Thoracic aorta (tissue), 2 donors: Measurements from ENCODE around the gene BCL6B. TPM values are rescaled to one million over a fixed set of nuclear protein-coding genes. Genes with fewer than 3 reads are reported as not detected.

Experiments used
- ATAC-seq: fragments of 150-250 bp; one replicate; pipeline ENCODE4 v1.8.0; 2017; ENCODE audit warnings: low read depth; ENCODE audit not compliant: insufficient number of reproducible peaks, low FRiP score
- DNase-seq: peaks from one replicate; pipeline ENCODE4 v3.0.0-alpha.2; 2020; ENCODE audit warnings: low spot score
- H3K27ac ChIP-seq, 2 donors: fragments of 200-600 bp; sonication (generic); 1 replicate in 1 of 2; 2 replicates in 1 of 2; pipeline ENCODE4 v1.5.1; 2016; ENCODE audit warnings: mild to moderate bottlenecking in 2 of 2, moderate library complexity in 2 of 2
- H3K27me3 ChIP-seq: fragments of 200-600 bp; sonication (generic); replicated peaks from 2 replicates; pipeline ENCODE4 v1.6.0; 2016; ENCODE audit warnings: mild to moderate bottlenecking; ENCODE audit not compliant: insufficient read depth
- H3K36me3 ChIP-seq: fragments of 200-600 bp; sonication (generic); one replicate; pipeline ENCODE4 v1.5.1; 2016
- H3K4me1 ChIP-seq, 2 donors: fragments of 200-600 bp; sonication (generic); 1 replicate in 1 of 2; 2 replicates in 1 of 2; pipeline versions ENCODE4 v1.5.1 to v1.6.0; 2016; ENCODE audit warnings: low read depth in 2 of 2, mild to moderate bottlenecking in 1 of 2; ENCODE audit not compliant: control insufficient read depth in 1 of 2
- H3K4me3 ChIP-seq: fragments of 200-600 bp; sonication (generic); 2 replicates; pipeline ENCODE4 v1.5.1; 2016; ENCODE audit warnings: mild to moderate bottlenecking
- H3K9me3 ChIP-seq: fragments of 200-600 bp; sonication (generic); 2 replicates; pipeline ENCODE4 v1.5.1; 2016
- total RNA-seq, 2 donors: library from RNA; depleted of rRNA; stranded (reverse); fragments of >200 nt; gene quantifications; one replicate each; pipeline versions ENCODE4 v1.1.0 to v1.2.3, GENCODE V29; 2016
- TF ChIP-seq, protein P1 (sequence below): fragments of 200-600 bp; sonication (generic); IDR thresholded peaks from one replicate; pipeline ENCODE4 v1.5.1; 2019; ENCODE audit warnings: antibody characterized with exemption

The BCL6B gene
- total RNA-seq, 2 donors from 2014 or later = 0.95 to 5.7 TPM

DNA sequence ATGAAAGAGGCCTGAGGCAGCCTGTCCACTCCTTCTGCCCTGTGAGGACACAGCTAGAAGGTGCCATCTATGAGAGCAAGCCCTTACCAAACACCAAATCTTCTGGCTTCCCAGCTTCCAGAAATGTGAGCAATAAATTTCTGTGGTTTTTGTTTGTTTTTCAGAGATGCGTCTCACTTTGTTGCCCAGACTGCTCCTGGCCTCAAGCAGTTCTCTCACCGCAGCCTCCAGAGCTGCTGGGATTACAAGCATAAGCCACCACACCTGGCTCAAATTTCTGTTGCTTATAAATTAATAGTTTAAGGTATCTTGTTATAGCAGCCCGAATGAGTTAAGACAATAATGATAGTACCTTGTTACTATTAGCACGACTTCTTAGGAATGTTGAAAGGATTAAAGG is 33.5 kb downstream of the BCL6B start:
- Histone ChIP-seq H3K36me3 (no peaks in the 10 kb centered on the region), H3K4me1 (no peaks in the 10 kb centered on the region), H3K4me3 (no peak overlapping the region), H3K27ac (no peak overlapping the region), H3K9me3 (no peaks in the 10 kb centered on the region), H3K27me3 (no peaks in the 10 kb centered on the region)
- ATAC-seq = no peak
- TF ChIP-seq, protein P1, sequence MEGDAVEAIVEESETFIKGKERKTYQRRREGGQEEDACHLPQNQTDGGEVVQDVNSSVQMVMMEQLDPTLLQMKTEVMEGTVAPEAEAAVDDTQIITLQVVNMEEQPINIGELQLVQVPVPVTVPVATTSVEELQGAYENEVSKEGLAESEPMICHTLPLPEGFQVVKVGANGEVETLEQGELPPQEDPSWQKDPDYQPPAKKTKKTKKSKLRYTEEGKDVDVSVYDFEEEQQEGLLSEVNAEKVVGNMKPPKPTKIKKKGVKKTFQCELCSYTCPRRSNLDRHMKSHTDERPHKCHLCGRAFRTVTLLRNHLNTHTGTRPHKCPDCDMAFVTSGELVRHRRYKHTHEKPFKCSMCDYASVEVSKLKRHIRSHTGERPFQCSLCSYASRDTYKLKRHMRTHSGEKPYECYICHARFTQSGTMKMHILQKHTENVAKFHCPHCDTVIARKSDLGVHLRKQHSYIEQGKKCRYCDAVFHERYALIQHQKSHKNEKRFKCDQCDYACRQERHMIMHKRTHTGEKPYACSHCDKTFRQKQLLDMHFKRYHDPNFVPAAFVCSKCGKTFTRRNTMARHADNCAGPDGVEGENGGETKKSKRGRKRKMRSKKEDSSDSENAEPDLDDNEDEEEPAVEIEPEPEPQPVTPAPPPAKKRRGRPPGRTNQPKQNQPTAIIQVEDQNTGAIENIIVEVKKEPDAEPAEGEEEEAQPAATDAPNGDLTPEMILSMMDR = no peak
- no peak for DNase-seq

DNA sequence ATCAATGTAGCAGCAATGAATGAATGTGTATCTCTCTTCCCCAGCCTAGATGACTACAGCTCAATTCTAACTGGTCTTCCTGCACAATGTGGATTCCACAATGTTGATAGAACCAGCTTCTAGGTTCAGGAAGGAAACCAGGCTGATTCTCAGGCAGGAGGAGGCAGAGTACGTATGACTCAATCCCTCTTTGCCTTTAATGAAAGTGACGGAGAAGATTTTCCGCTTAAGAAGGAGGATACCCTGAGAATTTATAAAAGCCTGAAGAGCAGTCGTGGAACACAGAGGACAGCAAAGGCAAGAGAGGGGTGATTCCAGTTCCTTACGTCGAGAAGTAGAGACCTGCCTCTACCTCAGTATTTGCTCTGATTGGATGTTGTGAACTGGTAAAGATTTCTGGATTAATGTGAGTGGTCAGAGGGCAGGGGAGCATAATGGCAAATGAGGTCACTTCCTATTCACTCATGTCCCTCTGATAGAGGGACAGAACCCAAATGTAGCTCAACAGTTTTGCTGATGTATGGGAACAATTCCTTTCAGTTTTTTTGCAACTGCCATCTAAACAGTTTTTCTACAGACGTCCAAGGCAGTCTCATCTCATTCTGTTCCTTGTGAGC is 36.1 kb downstream of the BCL6B start:
- Histone ChIP-seq H3K4me3 (no peak overlapping the region), H3K27me3 (no peaks in the 10 kb centered on the region), H3K9me3 (no peaks in the 10 kb centered on the region), H3K27ac (no peak overlapping the region), H3K4me1 (no peaks in the 10 kb centered on the region), H3K36me3 (no peaks in the 10 kb centered on the region)
- DNase-seq (no peak), ATAC-seq (no peak)
- TF ChIP-seq, protein P1 = no peak

DNA sequence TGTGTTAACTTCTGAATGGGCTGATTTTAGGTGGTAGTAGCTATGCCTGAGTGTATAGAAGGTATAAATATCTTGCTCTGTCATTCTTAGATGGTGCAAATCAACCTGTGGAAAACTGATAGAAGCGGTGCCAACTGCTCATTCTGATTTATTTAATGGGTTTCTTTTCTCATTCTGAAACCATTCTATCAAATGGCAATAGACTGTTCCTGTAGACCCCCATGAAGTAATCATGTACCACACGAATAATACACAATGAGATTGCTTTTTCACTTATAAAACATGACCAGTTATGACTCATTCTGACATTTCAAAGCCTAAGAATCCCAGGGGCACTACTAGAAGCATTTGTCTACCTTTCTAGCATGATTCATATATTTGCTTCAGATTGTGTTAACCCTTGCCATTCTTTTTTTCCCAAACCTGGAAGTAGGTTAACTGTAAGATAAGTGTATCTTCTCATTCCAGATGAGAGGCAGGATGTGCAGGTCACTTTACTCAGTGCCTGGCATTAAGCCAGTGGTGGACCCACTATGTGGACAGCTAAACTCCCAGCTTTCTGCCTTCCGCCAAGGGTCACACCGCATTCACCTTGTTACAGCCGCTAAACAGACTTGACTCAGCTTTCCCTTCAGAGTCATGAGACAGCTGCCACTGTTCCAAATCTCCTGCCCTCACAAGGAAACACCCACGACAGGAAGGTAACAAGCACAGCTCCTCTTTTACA is 37.5 kb downstream of the BCL6B start:
- DNase-seq (no peak), ATAC-seq (no peak)
- no peaks in the 10 kb centered on the region for H3K4me1 ChIP-seq
- TF ChIP-seq, protein P1 = no peak
- no peak overlapping the region for H3K27ac ChIP-seq
- H3K4me3 ChIP-seq = no peak overlapping the region
- H3K9me3 ChIP-seq = no peaks in the 10 kb centered on the region
- H3K27me3 ChIP-seq = no peaks in the 10 kb centered on the region
- no peaks in the 10 kb centered on the region for H3K36me3 ChIP-seq

DNA sequence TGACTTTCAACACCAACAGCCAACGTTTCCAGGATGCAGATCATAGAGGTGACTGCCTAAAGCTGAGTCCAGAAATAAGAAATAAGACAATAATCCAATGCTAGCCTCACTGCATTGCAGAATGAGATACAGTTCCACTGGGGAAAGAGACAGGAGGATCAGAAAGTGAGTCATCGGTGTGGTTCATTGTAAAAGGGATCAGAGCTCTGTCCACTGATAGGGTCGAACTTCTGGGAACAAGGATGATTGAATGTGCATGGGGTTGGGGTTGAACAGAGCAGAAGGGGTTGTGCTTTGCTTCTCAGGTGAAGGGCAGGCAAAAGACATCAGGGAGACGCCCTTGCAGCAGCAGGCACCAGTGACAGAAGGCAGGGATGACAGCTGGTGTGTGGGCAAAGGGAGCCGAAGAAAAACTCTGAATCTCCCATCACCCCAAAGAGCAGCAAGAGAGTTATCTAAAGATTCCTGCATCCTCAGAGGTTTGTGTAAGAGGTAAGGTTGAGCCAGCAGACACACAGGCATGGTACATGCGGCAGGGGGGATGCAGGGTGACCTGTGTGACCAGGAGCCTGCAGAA is 40.8 kb downstream of the BCL6B start:
- ATAC-seq (no peak), DNase-seq (no peak)
- Histone ChIP-seq H3K4me3 (no peak overlapping the region), H3K27ac (no peak overlapping the region), H3K27me3 (no peaks in the 10 kb centered on the region), H3K36me3 (no peaks in the 10 kb centered on the region), H3K9me3 (peaks cover 12% of the 10 kb centered on the region), H3K4me1 (no peaks in the 10 kb centered on the region)
- TF ChIP-seq, protein P1 = no peak

DNA sequence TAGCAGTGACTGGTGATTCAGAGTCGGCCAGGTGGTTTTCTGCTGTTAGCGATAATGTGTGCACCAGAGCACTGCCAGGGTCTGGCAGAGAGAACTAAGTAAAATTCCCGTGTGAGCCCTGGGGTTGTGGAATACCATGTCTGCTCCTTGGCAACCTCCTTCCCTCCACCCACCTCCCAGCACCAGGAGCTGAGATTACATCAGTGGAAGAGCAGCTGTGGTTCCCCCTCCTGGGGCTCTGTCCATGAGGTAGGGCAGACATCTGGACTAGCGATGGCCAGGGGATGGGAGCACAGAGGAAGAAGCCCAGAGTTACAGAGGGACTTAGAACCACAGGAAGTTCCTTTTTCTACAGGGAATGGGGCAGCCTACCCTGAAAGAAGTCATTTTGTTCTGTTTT is 41.4 kb downstream of the BCL6B start:
- ATAC-seq (no peak), DNase-seq (no peak)
- Histone ChIP-seq H3K36me3 (no peaks in the 10 kb centered on the region), H3K9me3 (peaks cover 12% of the 10 kb centered on the region), H3K4me3 (no peak overlapping the region), H3K4me1 (no peaks in the 10 kb centered on the region), H3K27me3 (no peaks in the 10 kb centered on the region), H3K27ac (no peak overlapping the region)
- TF ChIP-seq, protein P1 = no peak
